ENCODE results near the gene GLIS1. TPM values are rescaled to one million over a fixed set of nuclear protein-coding genes. Genes with fewer than 3 reads are reported as not detected.

GLIS1 gene
- total and polyA plus RNA-seq, 2 experiments from 2014 or later = 0.13 to 1.3 TPM

DNA sequence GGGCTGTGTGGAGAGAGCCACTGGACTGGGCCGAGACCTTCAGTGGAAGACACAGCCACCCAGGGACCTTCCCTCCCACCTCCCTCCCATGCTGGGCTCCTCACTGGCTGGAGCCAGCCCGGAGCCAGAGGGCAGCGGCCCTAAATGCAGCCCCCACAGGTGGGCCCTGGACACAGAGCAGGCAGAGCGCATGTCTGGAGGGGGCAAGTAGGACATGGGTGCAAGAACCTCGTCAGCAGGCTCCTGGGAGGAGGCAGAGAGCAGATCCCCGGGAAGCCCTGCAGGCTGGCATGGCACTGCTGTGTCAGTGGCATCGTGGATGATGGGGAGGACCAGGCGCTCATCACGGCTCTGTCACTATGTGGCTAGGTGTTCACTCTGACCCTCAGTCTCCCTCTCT, 234.1 kb downstream of the GLIS1 start:
- H3K4me1 ChIP-seq (ENCODE audit: insufficient read depth) = peaks cover 36% of the 10 kb centered on the region
- WGBS (ENCODE audit: low lambda C conversion rate, missing lambda C conversion rate) = 90% methylated on average over 9 of the region's 9 CpGs
- no peak overlapping the region for H2AFZ ChIP-seq
- no peaks in the 10 kb centered on the region for H3K27me3 ChIP-seq
- no peak overlapping the region for H3K27ac ChIP-seq
- H4K20me1 ChIP-seq (ENCODE audit: insufficient read depth, poor library complexity, severe bottlenecking) = no peaks in the 10 kb centered on the region
- no peaks in the 10 kb centered on the region for H3K9me2 ChIP-seq (replicated peaks; ENCODE audit: insufficient read depth)
- TF ChIP-seq EZH2 (IDR thresholded peaks at IDR 0.05; ENCODE audit: borderline replicate concordance) (no peak), EZH2phosphoT487 (IDR thresholded peaks at IDR 0.05; ENCODE audit: low read depth, severe bottlenecking, unreplicated experiment) (no peak)
- TF ChIP-seq, protein P1, sequence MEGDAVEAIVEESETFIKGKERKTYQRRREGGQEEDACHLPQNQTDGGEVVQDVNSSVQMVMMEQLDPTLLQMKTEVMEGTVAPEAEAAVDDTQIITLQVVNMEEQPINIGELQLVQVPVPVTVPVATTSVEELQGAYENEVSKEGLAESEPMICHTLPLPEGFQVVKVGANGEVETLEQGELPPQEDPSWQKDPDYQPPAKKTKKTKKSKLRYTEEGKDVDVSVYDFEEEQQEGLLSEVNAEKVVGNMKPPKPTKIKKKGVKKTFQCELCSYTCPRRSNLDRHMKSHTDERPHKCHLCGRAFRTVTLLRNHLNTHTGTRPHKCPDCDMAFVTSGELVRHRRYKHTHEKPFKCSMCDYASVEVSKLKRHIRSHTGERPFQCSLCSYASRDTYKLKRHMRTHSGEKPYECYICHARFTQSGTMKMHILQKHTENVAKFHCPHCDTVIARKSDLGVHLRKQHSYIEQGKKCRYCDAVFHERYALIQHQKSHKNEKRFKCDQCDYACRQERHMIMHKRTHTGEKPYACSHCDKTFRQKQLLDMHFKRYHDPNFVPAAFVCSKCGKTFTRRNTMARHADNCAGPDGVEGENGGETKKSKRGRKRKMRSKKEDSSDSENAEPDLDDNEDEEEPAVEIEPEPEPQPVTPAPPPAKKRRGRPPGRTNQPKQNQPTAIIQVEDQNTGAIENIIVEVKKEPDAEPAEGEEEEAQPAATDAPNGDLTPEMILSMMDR (IDR thresholded peaks at IDR 0.05; ENCODE audit: poor library complexity) = no peak
- DNase-seq (ENCODE audit: low spot score) = no peak
- H3K79me2 ChIP-seq = no peaks in the 10 kb centered on the region
- H3K4me3 ChIP-seq = no peak overlapping the region
- H3K4me2 ChIP-seq = no peak overlapping the region
- H3K36me3 ChIP-seq (replicated peaks; ENCODE audit: insufficient read depth, low read depth) = no peaks in the 10 kb centered on the region
- no peaks in the 10 kb centered on the region for H3K9me3 ChIP-seq (ENCODE audit: low read depth)

DNA sequence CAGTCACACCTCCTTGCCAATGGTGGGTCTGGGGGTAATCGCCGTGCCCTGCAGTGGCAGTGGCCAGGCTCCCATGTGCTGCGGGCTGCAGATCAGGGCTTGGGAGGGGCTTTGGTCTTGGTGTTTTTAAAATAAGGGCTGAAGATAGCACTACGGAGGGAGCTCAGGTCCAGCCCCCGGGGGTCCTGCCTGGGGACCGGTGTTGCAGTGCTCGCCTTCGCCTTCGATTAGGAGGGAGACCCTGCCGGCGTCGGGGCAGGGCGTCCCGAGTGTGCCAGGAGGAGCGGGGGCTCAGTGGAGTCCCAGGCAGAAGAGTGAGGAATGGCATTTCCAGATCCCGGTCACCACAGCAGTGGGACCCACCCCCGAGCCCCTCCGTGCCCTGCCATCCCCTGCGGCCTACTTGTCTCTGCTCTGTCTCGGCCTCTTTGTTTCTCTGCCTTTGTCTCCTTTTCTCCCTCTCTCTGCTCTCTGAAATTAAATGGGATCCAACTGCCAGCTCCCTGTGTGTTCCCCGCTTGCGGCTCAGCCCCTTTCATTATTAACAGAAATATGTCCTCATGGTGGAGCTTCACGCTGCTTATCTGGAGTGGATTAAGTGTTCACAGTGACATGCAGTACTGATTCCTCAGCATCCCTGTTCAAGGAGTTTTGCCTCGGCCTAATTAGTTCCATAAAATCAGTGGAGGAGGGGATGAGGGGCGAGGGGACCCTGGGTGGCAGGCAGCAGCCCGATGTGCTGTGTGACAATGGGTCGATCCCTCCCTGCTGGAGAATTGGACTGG, 235.3 kb downstream of the GLIS1 start:
- Histone ChIP-seq H3K4me3 (no peak overlapping the region), H3K4me2 (peak overlapping the region; percentile 35), H3K9me2 (replicated peaks; ENCODE audit: insufficient read depth) (no peaks in the 10 kb centered on the region), H3K36me3 (replicated peaks; ENCODE audit: insufficient read depth, low read depth) (no peaks in the 10 kb centered on the region), H3K27ac (peak overlapping the region; percentile 60), H3K79me2 (no peaks in the 10 kb centered on the region), H4K20me1 (ENCODE audit: insufficient read depth, poor library complexity, severe bottlenecking) (no peaks in the 10 kb centered on the region), H2AFZ (no peak overlapping the region), H3K4me1 (ENCODE audit: insufficient read depth) (peaks cover 42% of the 10 kb centered on the region), H3K9me3 (ENCODE audit: low read depth) (no peaks in the 10 kb centered on the region), H3K27me3 (no peaks in the 10 kb centered on the region)
- 69% methylated on average over 26 of the region's 27 CpGs for WGBS (ENCODE audit: low lambda C conversion rate, missing lambda C conversion rate)
- TF ChIP-seq, protein P1 (IDR thresholded peaks at IDR 0.05; ENCODE audit: poor library complexity) = no peak
- TF ChIP-seq EZH2phosphoT487 (IDR thresholded peaks at IDR 0.05; ENCODE audit: low read depth, severe bottlenecking, unreplicated experiment) (no peak), EZH2 (IDR thresholded peaks at IDR 0.05; ENCODE audit: borderline replicate concordance) (no peak)
- no peak for DNase-seq (ENCODE audit: low spot score)

DNA sequence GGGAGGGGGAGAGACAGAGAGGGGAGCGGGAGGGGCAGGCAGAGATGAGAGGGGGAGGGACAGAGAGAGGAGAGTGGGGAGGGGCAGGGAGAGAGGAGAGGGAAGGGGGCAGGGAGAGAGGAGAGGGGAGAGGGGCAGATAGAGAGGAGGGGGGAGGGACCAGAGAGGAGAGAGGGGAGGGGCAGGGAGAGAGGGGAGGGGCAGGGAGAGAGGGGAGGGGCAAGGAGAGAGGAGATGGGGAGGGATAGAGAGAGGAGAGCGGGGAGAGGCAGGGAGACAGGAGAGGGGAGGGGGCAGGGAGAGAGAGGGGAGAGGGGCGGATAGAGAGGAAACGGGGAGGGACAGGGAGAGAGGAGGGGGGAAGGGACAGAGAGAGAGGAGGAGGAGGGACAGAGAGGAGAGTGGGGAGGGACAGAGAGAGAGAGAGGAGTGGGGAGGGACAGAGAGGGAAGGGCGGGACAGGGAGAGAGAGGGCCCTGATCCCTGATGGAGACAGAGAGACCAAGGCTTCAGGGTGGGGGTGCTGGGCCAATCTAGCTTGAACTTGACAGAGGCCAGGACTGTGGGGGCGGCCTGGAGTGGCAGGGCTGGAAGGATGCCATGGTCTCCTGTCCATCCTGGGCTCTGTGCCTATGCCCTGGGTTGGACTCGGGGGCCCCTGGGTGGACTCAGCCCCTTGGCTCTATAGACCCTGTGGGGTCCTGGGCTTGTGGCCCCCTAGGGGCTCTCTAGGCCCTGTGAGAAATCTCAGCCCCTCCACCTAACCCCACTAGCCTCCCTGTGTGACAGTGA, 236.1 kb downstream of the GLIS1 start:
- no peaks in the 10 kb centered on the region for H4K20me1 ChIP-seq (ENCODE audit: insufficient read depth, poor library complexity, severe bottlenecking)
- peak overlapping the region; percentile 35 for H3K4me2 ChIP-seq
- no peaks in the 10 kb centered on the region for H3K9me3 ChIP-seq (ENCODE audit: low read depth)
- no peaks in the 10 kb centered on the region for H3K9me2 ChIP-seq (replicated peaks; ENCODE audit: insufficient read depth)
- peak; percentile 56 for DNase-seq (ENCODE audit: low spot score)
- H3K4me3 ChIP-seq = no peak overlapping the region
- peak overlapping the region; percentile 60 for H3K27ac ChIP-seq
- WGBS (ENCODE audit: low lambda C conversion rate, missing lambda C conversion rate) = 80% methylated on average over 1 of the region's 7 CpGs
- no peaks in the 10 kb centered on the region for H3K79me2 ChIP-seq
- H3K36me3 ChIP-seq (replicated peaks; ENCODE audit: insufficient read depth, low read depth) = no peaks in the 10 kb centered on the region
- H3K4me1 ChIP-seq (ENCODE audit: insufficient read depth) = peaks cover 42% of the 10 kb centered on the region
- H3K27me3 ChIP-seq = no peaks in the 10 kb centered on the region
- no peak overlapping the region for H2AFZ ChIP-seq
- TF ChIP-seq EZH2 (IDR thresholded peaks at IDR 0.05; ENCODE audit: borderline replicate concordance) = no peak
- TF ChIP-seq, protein P1 (IDR thresholded peaks at IDR 0.05; ENCODE audit: poor library complexity) = no peak
- no peak for TF ChIP-seq EZH2phosphoT487 (IDR thresholded peaks at IDR 0.05; ENCODE audit: low read depth, severe bottlenecking, unreplicated experiment)
